GM18519 (cell line): ENCODE results near the gene PRAME.
A peak's percentile ranks its signal among the peaks of the same experiment; 100 is the strongest.
"Not testable (repeated sequence)": the region's sequence is repeated elsewhere in the genome, so short reads cannot be mapped to it uniquely, and the experiment has no call there.

Source experiments
- ATAC-seq: cut with Tn5 transposase; IDR thresholded peaks from one replicate; pipeline ENCODE4 v1.9.1; 2021; ENCODE audit warnings: mild to moderate bottlenecking, moderate library complexity; ENCODE audit not compliant: unreplicated experiment, low FRiP score

PRAME gene

DNA sequence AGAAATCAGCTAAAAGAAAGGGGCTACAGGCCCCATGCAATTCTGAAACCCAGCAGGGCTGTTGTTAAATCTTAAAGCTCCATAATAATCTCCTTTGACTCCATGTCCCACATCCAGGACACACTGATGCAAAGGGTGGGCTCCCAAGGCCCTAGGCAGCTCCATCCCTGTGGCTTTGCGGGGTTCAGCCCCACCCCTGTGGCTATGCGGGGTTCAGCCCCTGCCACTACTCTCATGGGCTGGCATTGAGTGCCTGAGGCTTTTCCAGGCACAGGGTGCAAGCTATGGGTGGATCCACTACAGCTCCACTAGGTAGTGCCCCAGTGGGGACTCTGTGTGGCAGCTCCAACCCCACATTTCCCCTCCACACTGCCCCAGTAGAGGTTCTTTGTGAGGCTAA lies 30.3 kb downstream of the PRAME start:
- ATAC-seq: no peak

DNA sequence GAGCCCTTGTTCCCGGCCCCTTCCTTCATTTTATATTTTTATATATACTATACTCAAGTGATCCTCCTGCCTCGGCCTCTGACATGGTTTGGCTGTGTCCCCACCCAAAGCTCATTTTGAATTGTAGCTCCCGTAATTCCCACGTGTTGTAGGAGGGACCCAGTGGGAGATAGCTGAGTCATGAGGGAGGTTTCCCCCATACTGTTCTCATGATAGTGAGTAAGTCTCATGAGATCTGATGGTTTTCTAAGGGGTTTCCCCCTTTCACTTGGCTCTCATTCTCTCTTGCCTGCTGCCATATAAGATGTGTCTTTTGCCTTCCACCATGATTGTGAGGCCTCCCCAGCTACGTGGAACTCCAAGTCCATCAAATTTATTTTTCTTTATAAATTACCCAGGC lies 31.8 kb downstream of the PRAME start:
- ATAC-seq: no peak

DNA sequence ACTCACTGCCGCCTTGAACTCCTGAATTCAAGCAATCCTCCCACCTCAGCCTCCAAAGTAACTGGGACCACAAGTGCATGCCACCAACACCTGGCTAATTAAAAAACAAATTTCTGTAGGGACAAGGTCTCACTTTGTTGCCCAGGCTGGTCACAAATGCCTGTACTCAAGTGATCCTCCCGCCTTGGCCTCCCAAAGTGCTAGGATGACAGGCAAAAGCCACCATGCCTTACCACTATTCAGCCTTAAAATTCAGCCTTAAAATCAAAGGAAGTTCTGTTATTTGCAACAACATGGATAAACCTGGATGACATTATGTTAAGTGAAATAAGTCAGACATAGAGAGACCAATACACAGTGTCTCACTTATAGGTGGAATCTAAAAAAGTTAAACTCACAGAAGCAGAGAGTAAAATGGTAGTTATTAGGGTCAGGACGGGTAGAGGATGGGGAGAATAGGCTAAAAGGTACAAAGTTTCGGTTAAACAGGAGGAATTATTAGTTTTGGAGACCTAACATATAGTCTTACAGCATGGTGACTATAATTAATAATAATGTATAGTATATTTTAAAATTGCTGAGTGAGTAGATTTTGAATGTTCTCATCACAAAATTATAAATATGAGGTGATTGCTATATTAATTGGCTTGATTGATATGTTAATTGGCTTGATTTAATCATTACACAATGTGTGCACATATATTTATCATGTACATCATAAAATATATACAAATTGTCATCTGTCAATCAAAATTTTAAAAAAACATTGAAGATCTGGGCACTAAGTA lies 32.7 kb downstream of the PRAME start:
- no peak for ATAC-seq

- no peak for ATAC-seq
Observed at GRCh38 chr22:22523494-22523893, 35.6 kb downstream of the PRAME start.

GRCh38 chr22:22521631-22522030 lies 37.4 kb downstream of the PRAME start:
- no peak for ATAC-seq

DNA sequence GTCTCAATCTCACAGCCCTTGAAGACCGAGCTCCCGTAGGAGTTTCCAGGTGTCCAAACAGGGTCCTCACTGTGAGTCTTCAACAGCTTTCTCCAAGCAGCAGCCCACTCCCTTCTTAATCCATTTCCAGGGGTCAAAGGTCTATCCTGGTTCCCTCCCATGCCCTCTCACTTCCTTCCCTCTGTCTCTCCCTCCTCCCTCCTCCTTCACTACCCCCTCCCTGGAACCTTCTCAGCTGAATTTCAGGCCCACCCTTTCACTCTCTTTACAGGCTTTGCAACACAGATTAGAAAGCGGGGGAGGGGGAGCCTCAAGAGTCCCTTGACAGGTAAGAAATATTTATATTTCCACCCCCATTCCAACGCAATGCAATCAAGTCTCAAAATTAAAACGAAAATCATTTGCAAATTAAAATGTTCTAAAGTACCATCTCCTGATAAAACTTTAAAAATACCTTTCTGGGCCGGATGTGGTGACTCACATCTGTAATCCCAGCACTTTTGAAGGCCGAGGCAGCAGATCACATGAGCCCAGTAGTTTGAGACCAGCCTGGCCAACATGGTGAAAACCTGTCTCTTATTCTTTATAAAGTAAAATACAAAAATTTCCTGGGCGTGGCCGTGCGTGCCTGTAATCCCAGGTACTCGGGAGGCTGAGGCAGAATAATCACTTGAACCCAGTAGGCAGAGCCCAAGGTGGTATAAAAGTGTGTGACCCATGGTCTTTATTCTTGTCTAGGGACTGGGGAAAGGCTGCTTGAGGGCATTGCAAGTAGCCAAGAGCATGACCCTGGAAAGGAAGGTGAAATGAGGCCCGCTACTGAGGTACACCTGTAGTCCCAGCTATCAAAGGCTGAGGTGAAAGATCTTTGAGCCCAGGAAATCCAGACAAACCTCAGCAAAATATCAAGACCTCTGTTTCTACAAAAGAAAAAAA lies 38.1 kb downstream of the PRAME start:
- no peak for ATAC-seq

DNA sequence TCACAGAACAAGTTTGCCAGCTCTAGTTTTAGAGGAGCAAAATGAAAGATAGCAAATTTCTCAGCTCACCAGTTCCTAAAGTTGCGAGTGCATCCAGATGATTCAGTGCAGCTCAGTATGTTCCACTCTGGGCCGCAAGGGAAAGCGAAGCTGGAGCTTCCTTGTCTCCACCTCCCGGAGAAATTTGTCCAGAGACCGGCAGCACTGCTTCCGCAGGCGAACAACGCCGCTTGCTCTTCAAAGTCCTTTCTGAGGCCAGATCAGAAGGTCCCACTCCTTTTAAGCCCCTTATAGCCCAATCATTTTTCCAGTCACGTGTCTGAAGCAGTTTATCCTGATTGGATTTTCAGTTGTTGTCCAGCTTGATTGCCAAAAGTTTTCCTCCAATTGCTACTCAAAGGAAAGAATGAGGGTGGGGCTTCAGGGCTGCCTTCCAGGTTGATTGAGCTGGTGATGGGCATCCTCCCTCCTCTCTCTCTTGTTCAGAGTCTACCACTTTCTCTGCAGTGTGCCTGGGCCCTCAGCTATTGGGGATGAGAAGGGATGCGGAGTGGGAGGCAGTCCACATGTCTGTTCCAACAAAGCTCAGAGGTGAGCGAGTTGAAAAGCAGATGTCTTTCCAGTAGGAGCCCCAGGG lies 38.9 kb downstream of the PRAME start, which contains the start of gene ZNF280A:
Gene ZNF280A, minus strand, starts transcription at position 251 of the 637 bp plus-strand sequence. CDS start 4,640 bp downstream, outside the sequence.
- no peak for ATAC-seq

DNA sequence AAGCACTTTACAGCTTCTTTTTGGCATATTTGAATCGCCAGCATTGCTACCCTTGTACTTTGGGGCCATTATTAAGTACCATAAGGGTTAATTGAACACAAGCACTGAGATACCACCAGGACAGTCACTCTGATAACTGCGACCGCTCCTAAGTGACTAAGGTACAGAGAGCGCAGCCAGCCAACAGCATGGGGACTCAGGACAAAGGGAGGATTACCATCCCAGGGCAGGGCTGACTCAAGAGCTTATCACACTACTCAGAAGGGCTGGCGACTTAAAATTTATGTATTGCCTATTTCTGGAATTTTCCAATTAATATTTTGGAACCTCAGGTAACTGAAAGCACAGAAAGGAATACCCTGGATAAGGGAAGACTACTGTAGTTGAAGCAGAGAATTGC lies 39.5 kb downstream of the PRAME start:
- no peak for ATAC-seq

- no peak for ATAC-seq
Observed at GRCh38 chr22:22516992-22517391, 42.1 kb downstream of the PRAME start.

- no peak for ATAC-seq
Observed at GRCh38 chr22:22515890-22516289, 43.2 kb downstream of the PRAME start.

DNA sequence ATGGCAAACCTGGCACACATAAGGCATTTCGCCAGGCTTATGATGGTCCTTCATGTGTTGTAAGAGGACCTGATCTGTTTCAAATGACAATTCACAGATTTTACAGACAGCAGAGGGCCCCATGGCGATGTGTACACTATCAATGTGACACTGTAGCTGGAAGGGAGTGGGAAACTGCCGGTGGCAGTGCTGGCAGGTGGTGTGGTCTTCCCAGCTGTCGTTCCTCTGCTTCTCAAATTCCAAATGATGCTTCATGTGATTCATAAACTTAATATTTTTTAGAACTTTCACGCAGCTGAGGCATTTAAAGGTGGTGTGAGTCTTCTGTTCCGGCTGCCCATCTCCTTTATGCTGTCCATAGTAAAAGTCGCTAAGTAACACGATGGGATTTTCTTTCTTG lies 44.6 kb downstream of the PRAME start:
- ATAC-seq: not testable (repeated sequence)

DNA sequence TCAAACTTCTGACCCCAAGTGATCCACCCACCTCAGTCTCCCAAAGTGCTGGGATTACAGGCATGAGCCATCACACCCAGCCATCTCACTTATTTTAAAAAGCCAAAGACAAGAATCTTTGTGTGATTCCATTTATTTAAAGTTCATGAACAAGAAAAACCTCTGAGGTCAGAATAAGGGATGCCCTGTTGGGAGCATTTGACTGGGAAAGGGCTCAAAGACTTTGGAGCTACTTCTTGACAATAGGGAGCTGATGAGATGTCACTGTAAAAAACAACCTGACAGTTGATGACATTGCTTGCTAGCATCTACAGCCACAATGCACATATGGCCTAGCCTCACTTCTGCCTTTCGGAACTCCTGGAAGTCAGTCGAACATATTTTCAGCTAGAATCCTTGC lies 45.4 kb downstream of the PRAME start:
- ATAC-seq: no peak

GRCh38 chr22:22512951-22513350 lies 46.1 kb downstream of the PRAME start:
- ATAC-seq: no peak

DNA sequence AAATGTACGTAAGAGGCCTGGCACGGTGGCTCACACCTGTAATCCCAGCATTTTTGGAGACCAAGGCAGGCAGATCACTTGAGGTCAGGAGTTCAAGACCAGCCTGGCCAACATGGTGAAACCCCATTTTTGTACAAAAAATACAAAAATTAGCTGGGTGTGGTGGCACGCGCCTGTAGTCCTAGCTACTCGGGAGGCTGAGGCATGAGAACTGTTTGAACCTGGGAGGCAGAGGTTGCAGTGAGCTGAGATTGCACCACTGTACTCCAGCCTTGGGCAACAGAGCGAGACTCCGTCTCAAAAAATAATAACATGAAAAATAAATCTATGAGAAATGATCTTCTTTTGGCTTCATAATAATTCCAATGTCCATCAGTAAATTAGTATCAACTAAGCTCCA lies 48.2 kb downstream of the PRAME start:
- not testable (repeated sequence) for ATAC-seq

DNA sequence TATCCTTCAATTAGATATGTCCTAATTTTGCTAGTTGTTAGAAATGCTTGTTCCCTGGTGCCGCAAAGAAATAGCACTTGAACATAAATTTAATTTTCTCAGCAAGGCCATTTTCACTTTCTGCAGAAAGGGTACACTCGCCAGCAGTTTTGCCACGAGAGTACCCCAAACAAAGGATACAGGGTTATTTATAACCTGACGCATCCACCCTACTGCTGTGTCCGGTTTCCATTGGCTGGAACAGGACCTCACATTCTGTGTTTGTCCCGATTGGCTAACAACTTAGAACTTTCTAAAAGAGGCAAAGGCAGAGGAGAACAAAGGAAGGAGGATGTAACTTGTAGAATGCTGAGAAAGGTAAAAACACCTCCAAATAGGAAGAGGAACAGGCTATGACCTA lies 49.2 kb downstream of the PRAME start:
- not testable (repeated sequence) for ATAC-seq

DNA sequence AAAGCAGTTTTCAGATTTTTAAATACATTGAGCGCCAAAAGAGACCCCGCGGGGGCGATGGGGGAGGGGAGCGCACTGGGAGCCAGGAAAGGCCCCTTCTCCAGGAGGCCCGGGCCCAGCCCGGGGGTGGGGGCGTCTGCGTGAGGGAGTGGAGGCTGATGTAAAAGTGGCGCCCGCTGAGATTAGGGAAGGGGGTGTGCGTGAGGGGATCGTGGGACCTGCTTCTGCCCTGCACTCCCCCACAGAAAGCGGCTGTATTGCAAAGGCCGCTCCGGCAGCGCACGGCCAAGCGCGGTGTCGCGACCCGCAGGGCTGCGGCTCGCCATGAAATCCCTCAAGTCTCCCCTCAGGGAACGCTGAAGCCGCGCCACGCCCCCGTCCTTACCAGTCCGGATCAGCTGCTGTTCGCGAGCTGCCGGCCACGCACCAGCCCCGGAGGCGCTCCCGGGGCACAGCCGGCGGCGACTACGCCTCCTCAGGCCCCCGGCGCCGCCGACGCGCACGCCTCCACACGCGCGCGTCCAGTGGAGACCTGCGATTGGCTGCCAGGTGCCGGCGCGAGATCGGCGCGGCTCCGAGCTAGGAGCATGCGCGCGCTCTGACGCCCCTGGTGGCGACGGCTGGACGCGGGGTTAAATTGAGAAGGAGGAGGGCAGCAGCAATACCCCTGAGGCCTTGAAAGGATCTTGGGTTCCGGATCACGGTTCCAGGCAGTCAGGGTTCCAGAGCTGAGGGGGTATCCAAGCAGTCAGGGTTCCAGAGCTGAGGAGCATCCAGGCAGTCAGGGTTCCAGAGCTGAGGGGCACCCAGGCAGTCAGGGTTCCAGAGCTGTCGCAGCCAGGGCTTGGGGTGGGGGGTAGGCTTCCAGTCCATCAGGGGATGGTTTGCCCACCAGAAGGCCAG lies 50.5 kb downstream of the PRAME start, which contains the start of gene ZNF280B:
Gene ZNF280B, minus strand, starts transcription at position 469 of the 903 bp plus-strand sequence. CDS start 19,344 bp downstream, outside the sequence.
- peak; percentile 90 for ATAC-seq

- ATAC-seq: no peak
Observed at GRCh38 chr22:22507743-22508273, 51.3 kb downstream of the PRAME start.

- ATAC-seq: no peak
Observed at GRCh38 chr22:22506736-22507135, 52.3 kb downstream of the PRAME start.

- ATAC-seq: no peak
Observed at GRCh38 chr22:22498267-22498666, 60.8 kb downstream of the PRAME start.
